Smooth muscle cell of the pulmonary artery (primary cell): ENCODE measurements around the gene TSFM. TPM values are rescaled to one million over a fixed set of nuclear protein-coding genes. Genes with fewer than 3 reads are reported as not detected.

Experiments used
- total RNA-seq: library from RNA; depleted of rRNA; stranded (reverse); fragments of >200 nt; gene quantifications from 2 replicates; pipeline ENCODE4 v1.2.3, GENCODE V29; 2014

The TSFM gene
- total RNA-seq = 16.0 and 17.1 TPM in 2 replicates

DNA sequence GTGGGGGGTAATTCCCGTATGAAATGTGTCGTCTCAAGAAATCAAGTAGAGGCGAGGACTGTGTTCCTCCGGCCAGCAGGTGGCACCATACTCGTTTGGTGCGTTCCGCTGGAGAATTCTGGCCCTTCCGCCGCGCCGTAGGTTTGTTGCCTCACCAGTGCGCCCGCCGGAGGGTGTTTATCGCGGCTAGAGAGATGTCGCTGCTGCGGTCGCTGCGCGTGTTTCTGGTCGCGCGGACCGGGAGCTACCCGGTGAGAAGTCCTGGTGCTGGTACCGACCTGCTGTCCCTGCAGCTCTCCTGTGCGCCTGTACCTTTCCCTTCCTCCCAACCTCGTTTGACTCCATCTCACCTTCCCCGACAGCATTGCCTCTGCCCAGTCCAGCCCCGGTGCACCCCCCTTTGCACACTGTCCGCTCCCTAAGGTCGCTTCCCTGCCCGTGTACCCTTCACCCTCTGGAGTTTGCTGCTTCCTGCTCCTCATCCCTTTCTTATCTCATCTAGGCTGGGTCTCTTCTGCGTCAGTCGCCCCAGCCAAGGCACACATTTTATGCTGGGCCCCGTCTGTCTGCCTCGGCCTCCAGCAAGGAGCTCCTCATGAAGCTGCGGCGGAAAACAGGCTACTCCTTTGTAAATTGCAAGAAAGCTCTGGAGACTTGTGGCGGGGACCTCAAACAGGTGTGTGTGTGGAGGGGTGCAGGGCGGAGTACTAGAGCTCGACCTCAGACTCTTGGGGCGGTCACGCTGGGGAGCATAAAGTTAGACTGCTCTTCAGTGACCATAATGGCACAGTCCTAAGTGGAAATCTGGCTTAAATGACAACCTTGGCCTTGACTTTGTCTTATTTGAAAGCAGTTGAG is at the start of gene TSFM:
Gene TSFM (plus strand): TSS at position 180 of the 858 bp plus-strand sequence. CDS start 15 bp downstream, at position 195.

DNA sequence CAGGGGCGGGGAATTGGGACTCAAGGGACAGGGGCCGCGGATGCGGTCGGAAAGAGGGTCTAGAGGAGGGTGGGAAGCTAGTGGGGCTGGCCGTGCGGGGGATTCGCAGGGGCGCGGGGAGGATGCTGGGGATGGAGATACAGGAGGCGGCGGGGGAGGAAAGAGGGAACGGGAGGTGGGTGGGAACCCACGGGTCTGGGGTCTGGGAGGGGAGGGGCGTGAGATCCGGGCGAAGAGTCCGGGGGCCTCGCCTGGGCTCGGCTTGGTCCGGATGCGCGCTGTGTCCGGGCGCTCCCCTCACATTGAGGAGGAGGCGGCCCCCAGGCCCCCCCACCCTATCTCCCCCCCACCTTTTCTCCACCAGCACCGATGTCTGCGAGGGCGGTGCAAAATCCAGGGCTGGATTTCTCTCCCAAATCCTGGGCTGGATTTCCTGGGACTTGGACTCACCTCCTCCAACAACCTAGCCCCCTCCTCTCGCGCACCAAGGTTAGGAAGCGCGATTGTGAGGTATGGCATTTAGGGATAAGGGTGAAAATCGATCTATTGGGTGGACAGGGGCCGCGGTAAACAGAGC is 43.8 kb upstream of the TSFM start, which contains the start of gene AGAP2:
Gene AGAP2 (minus strand): TSS at position 82 of the 577 bp plus-strand sequence. CDS start 496 bp downstream, outside the sequence.

DNA sequence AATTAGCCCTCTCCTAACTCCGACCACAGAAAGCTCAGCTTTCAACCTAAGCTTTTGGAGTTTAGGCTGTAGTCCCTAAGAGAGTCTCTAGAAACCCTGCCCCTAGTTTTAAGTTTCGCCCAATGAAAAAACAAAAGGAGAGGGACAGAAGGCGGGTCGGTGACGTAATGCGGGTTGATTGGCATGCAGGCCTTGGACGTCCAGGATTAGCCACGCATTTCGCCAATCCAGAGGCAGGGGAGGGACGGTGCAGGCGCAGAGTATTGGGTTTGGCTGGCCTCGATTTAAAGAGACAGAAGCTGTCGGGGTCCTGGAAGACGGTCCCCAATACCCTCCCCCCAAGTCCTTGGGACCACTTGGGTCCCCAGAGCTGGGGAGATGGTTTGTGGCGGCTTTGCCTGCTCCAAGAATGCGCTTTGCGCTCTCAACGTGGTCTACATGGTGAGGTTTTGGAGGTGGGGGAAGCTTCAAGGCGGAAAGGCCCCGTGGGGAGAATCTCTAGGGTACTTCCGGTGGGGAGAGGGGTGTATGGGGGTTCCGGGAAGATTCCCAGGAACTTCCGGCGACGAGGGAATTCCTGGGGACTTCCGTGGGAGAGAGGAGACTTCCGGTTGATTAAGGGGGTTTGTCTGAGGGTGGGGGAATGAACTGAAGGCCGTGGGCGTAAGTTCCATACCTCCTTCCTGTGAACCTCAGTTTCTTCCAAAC is 37.7 kb upstream of the TSFM start, which contains the start of gene TSPAN31:
Gene TSPAN31 (plus strand): TSS at position 263 of the 708 bp plus-strand sequence. CDS start 116 bp downstream, at position 379.

DNA sequence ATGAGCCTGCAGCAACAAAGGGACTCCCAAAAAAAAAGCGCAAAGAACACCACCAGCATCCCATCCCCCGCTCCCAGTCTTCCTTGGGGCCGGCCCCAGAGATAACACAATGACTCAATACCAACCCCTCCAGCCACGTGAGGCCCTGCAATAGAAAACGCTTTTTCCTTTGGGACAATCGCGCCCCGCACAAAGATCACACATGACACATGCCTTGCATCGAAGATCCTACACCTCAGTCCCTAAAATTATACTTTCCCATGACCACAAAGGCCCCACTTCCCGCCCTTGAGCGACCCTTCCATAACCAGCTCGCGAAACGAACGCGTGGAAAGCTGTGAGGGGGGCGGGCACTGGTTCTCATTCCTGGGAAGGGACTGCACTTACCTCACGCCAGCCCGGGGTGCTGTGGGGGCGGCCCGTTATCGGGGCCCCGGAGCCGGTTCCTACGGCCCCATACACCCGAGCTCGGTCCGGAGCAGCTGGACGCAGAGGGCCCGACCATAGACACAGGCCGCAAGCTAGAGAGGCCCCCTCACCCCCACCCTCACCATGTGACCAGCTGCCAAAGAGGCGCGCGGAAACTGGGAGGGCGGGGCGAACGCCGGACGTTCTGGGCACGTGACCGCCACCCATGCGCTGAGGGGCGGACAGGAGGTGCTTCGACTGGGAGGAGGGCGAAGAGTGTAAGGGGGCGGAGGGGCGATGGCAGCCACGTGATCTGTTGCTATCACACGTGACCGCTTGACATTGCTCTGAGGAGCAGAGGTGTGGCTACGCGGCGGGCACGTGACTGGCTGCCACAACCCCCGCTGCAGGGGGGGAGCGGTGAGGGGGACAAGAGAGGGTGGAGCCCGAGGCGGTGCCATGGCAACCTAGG is 30.6 kb upstream of the TSFM start, which contains the start of gene CDK4:
Gene CDK4 (minus strand): TSS at position 523 of the 880 bp plus-strand sequence. CDS start 593 bp downstream, outside the sequence.

DNA sequence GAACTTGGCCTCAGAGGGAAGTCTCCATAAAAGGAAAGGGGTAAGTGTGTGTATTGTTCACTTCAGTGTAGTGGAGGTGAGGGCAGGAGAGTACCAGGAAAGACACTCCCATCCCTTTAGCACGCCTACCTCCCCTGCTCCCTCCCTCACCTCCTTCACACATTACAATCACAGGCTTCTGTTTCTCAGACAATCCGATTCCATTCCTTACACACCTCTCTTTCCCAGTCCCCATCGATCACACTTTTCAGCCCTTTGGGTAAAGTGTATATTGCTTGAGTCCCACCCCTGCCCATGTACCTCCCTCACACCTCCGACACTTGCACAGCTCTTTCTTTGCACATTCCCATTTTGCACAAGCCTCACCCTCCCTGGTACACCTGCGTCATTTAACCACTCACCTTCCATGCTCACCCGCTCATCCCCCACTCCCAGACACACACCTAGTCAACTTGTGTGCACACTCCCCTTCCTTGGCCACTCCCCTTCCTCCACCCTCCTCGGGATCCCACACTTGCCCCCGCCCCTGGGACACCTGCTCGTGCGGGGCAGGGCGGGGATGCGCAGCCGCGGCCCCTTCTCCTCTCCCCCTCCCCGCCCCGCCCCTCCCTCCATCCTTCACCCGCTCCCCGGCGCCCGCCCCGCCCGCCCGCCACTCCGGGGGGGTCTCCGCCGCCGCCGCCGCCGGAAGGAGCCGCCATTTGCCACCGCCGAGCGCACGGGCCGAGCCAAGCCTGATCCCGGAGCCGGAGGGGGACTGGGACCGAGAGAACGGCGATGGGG is 28.0 kb upstream of the TSFM start, which contains the start of gene MARCHF9:
Gene MARCHF9 (plus strand): TSS at position 693 of the 783 bp plus-strand sequence. CDS start 426 bp downstream, outside the sequence.

DNA sequence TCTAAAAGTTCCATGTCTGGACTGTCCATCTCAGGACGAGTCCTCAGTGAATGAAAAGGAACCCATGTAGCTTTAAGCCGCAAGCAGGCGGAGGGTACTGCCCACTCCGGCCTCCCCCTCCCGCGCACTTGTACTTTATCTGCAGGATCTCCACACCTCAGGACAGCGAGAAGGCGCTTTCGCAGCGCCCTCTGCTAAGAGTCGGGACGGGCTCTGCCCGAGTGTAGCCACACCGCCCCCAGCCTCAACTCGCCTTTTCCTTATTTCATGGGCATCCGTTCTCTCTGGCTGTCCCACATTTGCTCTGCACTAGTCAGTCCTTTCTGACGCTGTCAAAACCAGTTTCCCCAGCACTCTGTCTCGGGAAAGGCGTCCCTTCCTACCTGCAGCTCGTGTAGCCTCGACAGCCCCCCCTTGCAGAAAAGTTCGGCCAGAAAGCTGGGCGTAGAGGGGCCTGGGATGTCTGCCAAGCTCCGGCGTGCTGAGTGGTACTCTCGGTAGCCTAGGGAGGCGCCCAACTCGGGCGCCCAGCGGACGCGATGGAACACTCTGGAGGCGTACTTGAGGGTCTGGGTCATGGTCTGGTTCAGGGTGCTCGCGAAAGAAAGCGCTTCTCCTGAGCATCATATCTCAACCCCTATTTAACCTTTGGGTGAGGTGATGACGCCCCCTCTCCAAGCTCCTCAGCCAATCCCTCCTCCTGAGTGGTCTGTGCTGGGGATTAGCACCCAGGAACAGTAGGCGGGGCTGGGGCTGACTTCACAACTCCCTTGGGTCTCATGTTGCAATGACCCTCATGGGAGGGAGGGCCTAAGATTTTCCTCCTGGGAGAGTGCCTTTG is 15.9 kb upstream of the TSFM start, which contains the start of gene CYP27B1:
Gene CYP27B1 (minus strand): TSS at position 615 of the 841 bp plus-strand sequence. CDS start 37 bp downstream, at position 578.

DNA sequence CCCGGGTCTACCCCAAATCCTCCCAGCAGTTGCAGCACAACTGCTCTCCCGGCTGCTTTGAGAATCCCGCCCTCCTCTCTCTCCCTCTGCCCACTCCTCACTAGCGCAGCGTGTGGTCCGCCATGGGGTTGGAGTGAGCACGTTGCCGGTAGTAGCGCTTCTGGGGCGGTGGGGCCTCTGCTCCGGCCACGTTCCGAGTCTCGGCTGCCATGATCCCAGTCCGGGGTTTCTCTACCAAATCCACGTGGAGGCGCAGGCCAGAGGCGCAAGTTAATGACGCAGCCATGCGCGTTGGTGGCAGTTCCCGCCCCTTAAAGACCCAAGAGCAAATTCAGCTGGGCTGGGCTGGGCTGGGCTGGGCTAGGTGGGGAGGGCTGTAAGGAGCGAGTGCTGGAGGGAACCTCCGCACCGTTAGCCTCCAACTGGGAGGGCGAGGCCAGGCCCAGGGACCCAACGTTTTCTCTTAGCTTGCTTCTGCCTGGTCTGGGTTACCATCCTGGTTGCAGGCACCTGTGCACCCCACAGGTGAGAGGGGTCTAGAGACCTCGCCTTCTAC is 10.6 kb upstream of the TSFM start, which contains the start of gene METTL1:
Gene METTL1 (minus strand): TSS at position 233 of the 556 bp plus-strand sequence. CDS start 22 bp downstream, at position 211.

DNA sequence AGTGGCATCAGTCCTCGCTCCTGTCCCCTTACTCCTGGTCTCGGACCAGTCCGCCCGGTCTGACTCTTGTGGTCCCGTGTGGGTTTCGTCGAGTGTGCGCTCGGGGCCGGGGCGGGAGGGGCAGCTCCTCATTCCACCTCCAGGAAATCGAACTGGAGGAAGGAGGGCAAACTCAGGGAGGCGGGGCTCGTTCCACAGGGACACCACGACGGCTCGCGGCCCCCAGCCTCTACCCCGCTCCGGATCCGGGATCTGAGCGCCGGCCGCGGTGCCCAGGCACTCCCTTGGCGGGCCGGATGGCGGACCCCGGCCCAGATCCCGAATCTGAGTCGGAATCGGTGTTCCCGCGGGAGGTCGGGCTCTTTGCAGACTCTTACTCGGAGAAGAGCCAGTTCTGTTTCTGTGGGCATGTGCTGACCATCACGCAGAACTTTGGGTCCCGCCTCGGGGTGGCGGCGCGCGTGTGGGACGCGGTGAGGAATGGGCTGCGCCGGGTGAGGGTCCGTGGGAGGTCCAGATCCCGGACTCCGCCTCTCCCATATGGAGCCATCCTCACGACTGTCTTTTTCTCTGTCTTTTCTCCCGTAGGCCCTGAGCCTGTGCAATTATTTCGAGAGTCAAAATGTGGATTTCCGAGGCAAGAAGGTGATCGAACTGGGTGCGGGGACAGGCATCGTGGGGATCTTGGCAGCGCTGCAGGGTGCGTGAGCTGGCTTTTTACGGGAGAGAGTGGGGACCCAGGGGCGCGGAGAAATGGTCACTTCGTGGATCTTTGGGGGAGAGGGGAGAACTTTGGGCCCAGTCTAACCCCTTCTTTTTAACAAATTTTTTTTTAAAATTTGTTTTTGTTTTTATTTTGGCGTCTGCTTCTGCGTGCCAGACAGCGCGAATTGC is 9.9 kb upstream of the TSFM start, which contains the start of gene EEF1AKMT3:
Gene EEF1AKMT3 (plus strand): TSS at position 186 of the 894 bp plus-strand sequence. CDS start 111 bp downstream, at position 297.

DNA sequence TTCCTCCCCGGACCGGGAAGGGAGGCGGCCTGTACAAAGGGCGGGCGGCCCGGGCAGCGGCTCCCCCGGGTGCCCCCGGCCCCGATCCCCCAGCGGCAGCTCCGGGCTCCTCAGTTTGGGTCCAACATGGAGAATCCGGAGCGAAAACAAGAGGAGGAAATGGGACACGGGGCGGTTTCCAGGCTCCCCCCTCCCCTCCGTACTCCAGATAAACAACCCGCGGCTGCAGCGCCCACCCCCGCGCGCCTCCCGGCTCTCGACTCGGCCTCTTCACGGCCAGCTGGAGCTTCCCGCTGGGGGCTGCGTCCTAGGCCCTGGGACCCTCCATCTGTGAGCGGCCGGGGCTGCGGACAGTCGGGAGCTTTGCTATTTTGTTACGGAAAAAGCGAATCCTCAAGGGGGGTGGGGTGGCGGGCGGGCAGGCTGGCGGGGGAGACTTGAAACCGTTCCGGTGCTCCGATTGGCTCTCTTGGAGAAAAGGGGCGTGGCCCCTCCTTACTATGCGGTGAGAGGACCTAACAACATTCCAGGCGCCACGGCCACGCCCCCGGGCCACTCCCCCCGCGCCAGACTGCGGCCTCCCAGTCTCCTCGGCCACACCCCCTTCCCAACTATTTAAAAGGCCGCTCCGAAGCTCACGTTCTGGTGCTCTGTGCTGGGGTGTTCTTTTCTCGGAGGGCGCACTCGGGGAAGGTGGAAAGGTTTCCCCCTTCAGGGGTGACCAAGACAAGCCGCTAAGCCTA is 64.2 kb downstream of the TSFM start, which contains the start of gene CTDSP2:
Gene CTDSP2 (minus strand): TSS at position 153 of the 743 bp plus-strand sequence. CDS start 294 bp downstream, outside the sequence.

Other genes starting within 250 kb of the TSFM start
- gene DCTN2, start 235.6 kb upstream of the TSFM start, total RNA-seq = 99.9 and 100.0 TPM in 2 replicates
- gene KIF5A, start 232.7 kb upstream of the TSFM start, total RNA-seq = 0.98 and 2.1 TPM in 2 replicates
- 22.9 and 28.2 TPM in 2 replicates for gene PIP4K2C, start 191.6 kb upstream of the TSFM start, total RNA-seq
- 15.6 and 24.3 TPM in 2 replicates for gene DTX3, start 178.0 kb upstream of the TSFM start, total RNA-seq
- 31.5 and 31.7 TPM in 2 replicates for gene ARHGEF25, start 171.4 kb upstream of the TSFM start, total RNA-seq
- gene B4GALNT1, start 149.6 kb upstream of the TSFM start, total RNA-seq = 6.4 and 14.5 TPM in 2 replicates
- gene OS9, start 88.7 kb upstream of the TSFM start, total RNA-seq = 330 and 353 TPM in 2 replicates
- gene AGAP2, start 44.0 kb upstream of the TSFM start, total RNA-seq = 0.17 and 0.20 TPM in 2 replicates
- 51.1 and 81.8 TPM in 2 replicates for gene TSPAN31, start 37.7 kb upstream of the TSFM start, total RNA-seq
- gene CDK4, start 30.5 kb upstream of the TSFM start, total RNA-seq = 152 and 184 TPM in 2 replicates
- 4.2 and 6.2 TPM in 2 replicates for gene MARCHF9, start 27.7 kb upstream of the TSFM start, total RNA-seq
- gene CYP27B1, start 15.7 kb upstream of the TSFM start, total RNA-seq = 0.20 and 0.79 TPM in 2 replicates
- 6.2 and 13.6 TPM in 2 replicates for gene METTL1, start 10.7 kb upstream of the TSFM start, total RNA-seq
- gene EEF1AKMT3, start 10.2 kb upstream of the TSFM start, total RNA-seq = 6.1 and 10.7 TPM in 2 replicates
- 4.0 and 4.2 TPM in 2 replicates for gene AVIL, start 35.9 kb downstream of the TSFM start, total RNA-seq
- 81.6 and 108 TPM in 2 replicates for gene CTDSP2, start 63.9 kb downstream of the TSFM start, total RNA-seq
- gene ATP23, start 158.8 kb downstream of the TSFM start, total RNA-seq = 2.8 and 9.8 TPM in 2 replicates